ENCODE measurements around the gene KERA. TPM values are rescaled to one million over a fixed set of nuclear protein-coding genes. Genes with fewer than 3 reads are reported as not detected.

The KERA gene
- total RNA-seq, 1 donor from 2014 or later, result not detected

DNA sequence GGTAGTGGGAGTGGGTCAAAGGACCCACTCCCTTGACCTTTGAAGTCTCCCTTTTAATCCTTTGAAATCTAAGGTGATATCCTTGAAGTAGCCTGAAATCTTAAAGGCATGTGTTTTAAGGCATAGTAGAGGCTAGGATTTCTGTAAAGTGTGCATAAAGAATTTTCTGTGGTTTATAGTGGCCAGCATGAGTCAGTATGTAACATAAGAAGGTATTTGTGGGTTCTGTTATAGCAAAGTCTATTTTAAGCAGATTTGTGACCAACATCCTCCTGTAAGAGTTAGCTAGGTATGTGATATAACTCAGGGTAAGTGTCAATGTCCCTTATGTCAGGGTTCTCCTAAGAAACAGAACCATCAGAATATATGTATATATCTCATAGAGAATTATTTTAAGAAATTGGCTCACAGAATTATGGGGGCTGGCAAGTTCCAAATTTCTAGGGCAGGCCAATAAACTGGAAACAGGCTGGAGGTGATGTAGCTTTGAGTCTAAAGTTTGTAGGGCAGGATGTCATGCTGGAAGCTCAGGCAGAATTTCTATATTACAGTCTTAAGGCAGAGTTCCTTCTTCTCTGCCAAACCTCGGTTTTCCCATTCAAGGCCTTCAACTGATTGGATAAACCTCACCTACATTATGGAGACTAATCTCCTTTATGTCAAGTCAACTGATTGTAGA lies 34.4 kb downstream of the KERA start:
- H3K36me3 ChIP-seq, result no peaks in the 10 kb centered on the region

GRCh38 chr12:91021076-91021475 lies 36.7 kb downstream of the KERA start:
- no peak for DNase-seq (ENCODE audit: low spot score in 2 of 2)
- Histone ChIP-seq H3K27ac (no peak overlapping the region), H3K27me3 (no peaks in the 10 kb centered on the region), H3K4me1 (no peaks in the 10 kb centered on the region), H3K9me3 (no peaks in the 10 kb centered on the region), H3K4me3 (no peak overlapping the region), H3K36me3 (no peaks in the 10 kb centered on the region)
- intact Hi-C loops (cut with DNase I), result no loop called here
- TF ChIP-seq, protein P1, sequence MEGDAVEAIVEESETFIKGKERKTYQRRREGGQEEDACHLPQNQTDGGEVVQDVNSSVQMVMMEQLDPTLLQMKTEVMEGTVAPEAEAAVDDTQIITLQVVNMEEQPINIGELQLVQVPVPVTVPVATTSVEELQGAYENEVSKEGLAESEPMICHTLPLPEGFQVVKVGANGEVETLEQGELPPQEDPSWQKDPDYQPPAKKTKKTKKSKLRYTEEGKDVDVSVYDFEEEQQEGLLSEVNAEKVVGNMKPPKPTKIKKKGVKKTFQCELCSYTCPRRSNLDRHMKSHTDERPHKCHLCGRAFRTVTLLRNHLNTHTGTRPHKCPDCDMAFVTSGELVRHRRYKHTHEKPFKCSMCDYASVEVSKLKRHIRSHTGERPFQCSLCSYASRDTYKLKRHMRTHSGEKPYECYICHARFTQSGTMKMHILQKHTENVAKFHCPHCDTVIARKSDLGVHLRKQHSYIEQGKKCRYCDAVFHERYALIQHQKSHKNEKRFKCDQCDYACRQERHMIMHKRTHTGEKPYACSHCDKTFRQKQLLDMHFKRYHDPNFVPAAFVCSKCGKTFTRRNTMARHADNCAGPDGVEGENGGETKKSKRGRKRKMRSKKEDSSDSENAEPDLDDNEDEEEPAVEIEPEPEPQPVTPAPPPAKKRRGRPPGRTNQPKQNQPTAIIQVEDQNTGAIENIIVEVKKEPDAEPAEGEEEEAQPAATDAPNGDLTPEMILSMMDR (IDR thresholded peaks at IDR 0.05), result no peak

More for the DNA sequence above, 34.4 kb downstream of the KERA start:
- no peaks in the 10 kb centered on the region for H3K4me1 ChIP-seq
- intact Hi-C loops (cut with DNase I), result no loop called here
- TF ChIP-seq, protein P1 (IDR thresholded peaks at IDR 0.05), result no peak
- H3K9me3 ChIP-seq, result no peaks in the 10 kb centered on the region
- H3K27ac ChIP-seq, result no peak overlapping the region
- DNase-seq (ENCODE audit: low spot score in 2 of 2), result no peak
- no peak overlapping the region for H3K4me3 ChIP-seq
- H3K27me3 ChIP-seq, result no peaks in the 10 kb centered on the region

- Histone ChIP-seq H3K9me3 (no peaks in the 10 kb centered on the region), H3K4me3 (no peak overlapping the region), H3K4me1 (no peaks in the 10 kb centered on the region), H3K36me3 (no peaks in the 10 kb centered on the region), H3K27me3 (no peaks in the 10 kb centered on the region), H3K27ac (no peak overlapping the region)
- intact Hi-C loops (cut with DNase I), result no loop called here
- TF ChIP-seq, protein P1 (IDR thresholded peaks at IDR 0.05), result no peak
- no peak for DNase-seq (ENCODE audit: low spot score in 2 of 2)
Measured at GRCh38 chr12:91019455-91019854, 38.4 kb downstream of the KERA start.

- H3K27ac ChIP-seq, result no peak overlapping the region
- TF ChIP-seq, protein P1 (IDR thresholded peaks at IDR 0.05), result no peak
- H3K36me3 ChIP-seq, result no peaks in the 10 kb centered on the region
- H3K9me3 ChIP-seq, result no peaks in the 10 kb centered on the region
- DNase-seq (ENCODE audit: low spot score in 2 of 2), result no peak
- intact Hi-C loops (cut with DNase I), result no loop called here
- no peaks in the 10 kb centered on the region for H3K4me1 ChIP-seq
- no peak overlapping the region for H3K4me3 ChIP-seq
- H3K27me3 ChIP-seq, result no peaks in the 10 kb centered on the region
Measured at GRCh38 chr12:91017511-91018263, 40.1 kb downstream of the KERA start.

GRCh38 chr12:91017043-91017442 lies 40.8 kb downstream of the KERA start:
- Histone ChIP-seq H3K4me1 (no peaks in the 10 kb centered on the region), H3K27me3 (no peaks in the 10 kb centered on the region), H3K27ac (no peak overlapping the region), H3K9me3 (no peaks in the 10 kb centered on the region), H3K36me3 (no peaks in the 10 kb centered on the region), H3K4me3 (no peak overlapping the region)
- intact Hi-C loops (cut with DNase I), result no loop called here
- TF ChIP-seq, protein P1 (IDR thresholded peaks at IDR 0.05), result no peak
- no peak for DNase-seq (ENCODE audit: low spot score in 2 of 2)
